NCI-H2107 treated with DMSO at 0.1 percent for 48 hours (cell line): Measurements from ENCODE around the gene NRP1.
A peak's percentile ranks its signal among the peaks of the same experiment; 100 is the strongest.

Experiments used
- DNase-seq: peaks from one replicate; lab custom pipeline; 2025; ENCODE audit not compliant: unreplicated experiment; lab: John Stamatoyannopoulos, UW

Gene NRP1

DNA sequence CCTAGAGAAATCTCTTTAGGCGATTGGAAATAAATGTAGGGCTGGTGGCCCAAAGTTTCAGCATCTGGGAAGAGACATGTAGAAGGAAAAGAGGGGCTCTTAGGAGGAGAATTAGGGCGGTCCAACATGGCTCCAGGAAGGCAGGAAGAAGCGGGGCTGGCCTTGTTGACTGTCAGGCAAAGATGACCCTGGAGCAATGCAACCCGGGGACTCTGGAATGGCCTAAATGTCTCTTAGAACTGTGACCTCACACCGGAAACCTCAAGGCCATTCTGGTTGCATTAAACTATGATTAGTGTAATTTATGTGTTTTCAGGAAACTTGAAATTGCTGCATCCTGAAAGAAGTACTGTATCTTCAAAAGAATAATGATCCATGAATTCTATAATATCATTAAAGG is 66.8 kb downstream of the NRP1 start:
- DNase-seq, result no peak

DNA sequence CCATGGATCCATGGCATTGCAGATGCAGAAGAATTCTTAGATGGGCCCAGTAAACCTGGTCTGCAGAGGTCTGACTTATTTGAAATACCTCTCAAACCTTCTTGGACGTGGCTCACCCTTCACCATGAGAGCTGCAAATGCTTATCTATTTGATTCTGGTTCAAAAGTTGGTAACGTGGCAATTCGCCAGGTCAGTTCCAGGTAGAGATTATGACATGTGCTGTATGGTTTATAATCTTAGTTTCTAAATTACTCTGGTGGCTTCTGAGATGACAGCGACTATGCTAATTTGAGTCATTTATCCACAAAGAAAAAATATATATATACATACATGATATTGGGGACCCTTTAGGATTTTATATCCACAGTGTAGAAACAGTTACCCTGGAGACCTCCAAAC is 68.8 kb downstream of the NRP1 start:
- DNase-seq, result no peak

GRCh38 chr10:33263453-33263852 is 71.0 kb downstream of the NRP1 start:
- DNase-seq, result no peak

- no peak for DNase-seq
Observed at GRCh38 chr10:33262871-33263270, 71.6 kb downstream of the NRP1 start.

GRCh38 chr10:33260403-33261149 is 73.9 kb downstream of the NRP1 start:
- no peak for DNase-seq

GRCh38 chr10:33258967-33259366 is 75.5 kb downstream of the NRP1 start:
- DNase-seq, result peak; percentile 36

DNA sequence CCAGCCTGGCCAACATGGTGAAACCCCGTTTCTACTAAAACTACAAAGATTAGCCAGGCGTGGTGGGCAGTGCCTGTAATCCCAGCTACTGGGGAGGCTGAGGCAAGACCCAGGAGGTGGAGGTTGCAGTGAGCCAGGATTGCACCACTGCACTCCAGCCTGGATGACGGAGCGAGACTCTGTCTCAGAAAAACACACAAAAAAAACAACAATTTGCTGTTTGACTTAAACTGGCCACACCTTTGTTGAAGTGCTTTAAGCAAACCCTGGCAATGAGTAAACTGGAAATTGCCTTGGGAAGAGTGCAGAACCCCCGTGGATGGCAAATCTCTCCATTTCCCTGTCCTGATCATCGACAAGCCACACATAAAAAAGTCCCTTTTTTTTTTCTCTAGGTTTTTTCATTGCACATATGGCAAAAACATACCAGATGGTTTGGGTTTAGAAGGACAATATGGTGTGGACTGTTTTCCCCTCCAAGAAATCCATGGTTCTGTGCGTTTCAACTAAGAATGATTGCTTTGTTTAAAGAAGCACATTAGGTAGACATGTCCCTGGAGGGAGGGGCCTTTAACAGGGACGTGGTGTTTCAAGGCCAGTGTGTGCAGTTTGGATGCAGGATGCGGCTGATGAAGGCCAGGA is 76.9 kb downstream of the NRP1 start:
- DNase-seq, result no peak

DNA sequence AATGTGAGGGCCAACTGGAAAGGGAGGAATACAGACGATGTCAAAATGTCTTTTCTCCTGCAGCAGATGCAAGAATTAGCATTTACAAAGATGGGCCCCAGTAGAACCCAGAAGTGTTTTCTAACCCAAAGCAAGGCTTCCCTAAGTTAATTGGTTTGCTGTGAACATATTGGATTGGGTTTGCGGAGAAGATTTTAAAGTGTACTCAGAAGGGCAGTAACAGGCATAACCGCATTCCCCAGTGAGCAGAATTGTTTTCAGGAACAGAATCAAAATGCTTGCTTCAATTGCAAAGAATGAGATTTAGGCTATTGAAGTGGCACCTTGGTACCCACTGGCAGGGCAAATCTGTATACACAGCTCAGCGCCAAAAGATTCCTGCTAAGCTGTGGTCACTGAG is 78.0 kb downstream of the NRP1 start:
- DNase-seq, result no peak

GRCh38 chr10:33254556-33255160 is 79.8 kb downstream of the NRP1 start:
- DNase-seq, result no peak

- DNase-seq, result no peak
Observed at GRCh38 chr10:33253411-33253810, 81.1 kb downstream of the NRP1 start.

- DNase-seq, result no peak
Observed at GRCh38 chr10:33252794-33253203, 81.7 kb downstream of the NRP1 start.

DNA sequence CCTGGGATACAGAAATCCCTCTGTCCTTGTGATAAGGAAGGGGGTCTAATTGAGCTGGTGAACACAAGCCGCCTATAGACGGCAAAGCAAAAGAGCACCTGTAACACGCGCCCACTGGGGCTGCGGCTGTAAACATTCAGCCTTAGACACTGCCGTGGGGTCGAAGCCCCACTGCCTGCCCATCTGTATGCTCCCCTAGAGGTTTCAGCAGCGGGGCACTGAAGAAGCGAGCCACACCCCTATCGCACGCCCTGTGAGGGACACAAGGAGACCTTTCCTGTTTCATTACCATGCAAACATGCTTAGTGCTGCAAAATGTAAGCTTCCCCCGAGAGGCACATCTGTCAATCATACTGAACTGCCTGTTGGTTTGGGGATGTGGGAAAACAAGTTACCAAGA is 82.1 kb downstream of the NRP1 start:
- no peak for DNase-seq

DNA sequence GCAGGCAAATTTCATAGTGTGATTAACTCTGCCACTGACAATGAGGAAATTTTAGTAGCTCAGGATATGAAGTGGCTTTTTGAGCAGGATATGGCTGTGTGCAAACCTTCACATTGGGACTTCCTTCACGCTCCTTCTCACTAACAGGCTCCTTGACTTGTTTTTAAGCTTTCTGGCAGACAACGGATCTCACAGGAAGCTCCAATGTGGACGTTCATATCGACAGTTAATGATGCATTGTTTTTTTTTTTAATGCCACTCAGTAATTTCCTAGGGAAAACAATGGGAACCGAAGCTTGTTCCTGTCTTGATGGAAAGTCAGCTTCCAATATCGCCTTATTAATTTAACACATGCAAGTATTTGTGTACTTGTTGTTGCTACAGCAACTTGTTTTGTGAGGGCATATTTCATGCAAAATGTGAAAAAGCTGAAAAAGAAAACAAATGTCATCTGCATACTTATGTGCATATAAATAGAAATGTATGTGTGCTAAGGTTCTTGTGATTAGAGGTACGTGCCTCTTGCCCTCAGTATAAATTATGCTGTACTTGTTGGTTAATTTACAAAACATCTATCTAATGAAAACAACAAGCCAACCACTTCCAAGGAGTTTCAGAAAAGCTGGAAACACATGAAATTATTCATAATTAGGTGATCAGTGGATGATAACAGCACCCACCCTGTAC is 84.7 kb downstream of the NRP1 start:
- DNase-seq, result no peak

DNA sequence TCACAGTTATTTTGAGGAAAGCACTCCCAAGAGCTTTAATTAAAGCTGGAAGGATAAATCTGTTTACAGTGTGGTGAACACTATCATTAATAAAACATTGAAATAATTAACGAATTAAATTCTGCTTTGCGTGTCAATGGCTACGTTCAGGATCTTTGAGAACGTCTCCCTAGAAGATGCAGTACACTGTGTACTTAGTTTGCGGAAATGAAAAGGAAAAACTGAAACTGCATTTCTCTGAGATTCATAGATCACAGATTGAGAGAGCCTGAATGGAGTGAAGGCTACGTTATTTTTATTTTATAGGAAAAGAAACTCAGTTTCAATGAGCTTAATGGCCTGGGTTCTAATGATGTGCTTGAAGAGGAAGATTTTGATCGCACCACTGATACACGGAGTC is 85.3 kb downstream of the NRP1 start:
- no peak for DNase-seq

DNA sequence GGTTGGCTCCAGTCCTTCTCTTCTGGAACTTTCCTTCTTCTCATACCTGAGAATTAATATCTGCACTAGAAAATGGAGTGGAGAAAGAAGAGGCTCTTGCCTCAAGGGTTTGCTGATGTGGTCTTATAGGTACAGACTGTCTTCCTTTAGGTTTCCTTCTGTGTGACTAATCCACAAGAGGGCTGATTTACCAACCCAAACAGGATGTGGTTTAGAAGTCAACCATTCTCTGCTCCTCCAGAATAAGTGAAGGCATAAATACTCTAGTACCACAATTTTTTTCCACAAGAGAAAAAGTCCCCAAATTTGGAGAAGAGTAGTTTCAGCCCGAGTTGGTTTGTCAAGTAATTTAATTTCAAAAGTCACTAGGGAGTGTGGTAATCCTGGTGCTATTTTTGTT is 85.8 kb downstream of the NRP1 start:
- no peak for DNase-seq

- no peak for DNase-seq
Observed at GRCh38 chr10:33247221-33247922, 87.1 kb downstream of the NRP1 start.

- DNase-seq, result no peak
Observed at GRCh38 chr10:33245343-33245742, 89.1 kb downstream of the NRP1 start.

DNA sequence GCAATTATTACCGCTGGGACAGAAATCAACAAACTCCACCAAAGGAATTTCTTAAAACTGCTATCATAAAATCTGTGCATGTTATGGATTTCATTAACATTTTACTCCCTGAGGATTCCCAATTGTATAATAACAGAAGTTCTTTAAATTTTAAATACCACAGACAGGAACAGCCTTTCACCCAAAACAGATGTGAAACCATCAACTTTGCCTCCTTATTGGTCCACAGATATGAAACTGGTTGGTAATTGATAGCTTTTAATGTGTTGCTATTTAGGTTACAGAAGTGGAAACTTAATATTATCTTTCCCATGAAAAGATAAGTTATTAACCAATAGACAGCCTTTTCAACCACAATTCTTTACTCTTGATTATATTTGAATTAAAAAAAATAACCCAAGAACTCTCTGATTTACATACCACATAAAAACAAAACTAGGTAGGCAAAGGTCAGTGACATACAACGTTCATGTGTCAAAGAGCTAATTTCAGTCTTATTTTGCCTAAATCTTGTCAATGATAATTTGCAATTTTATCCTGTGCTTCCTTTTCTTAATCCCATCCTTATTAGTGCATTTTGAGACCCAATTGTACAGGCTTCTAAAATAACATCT is 90.0 kb downstream of the NRP1 start:
- DNase-seq, result no peak

DNA sequence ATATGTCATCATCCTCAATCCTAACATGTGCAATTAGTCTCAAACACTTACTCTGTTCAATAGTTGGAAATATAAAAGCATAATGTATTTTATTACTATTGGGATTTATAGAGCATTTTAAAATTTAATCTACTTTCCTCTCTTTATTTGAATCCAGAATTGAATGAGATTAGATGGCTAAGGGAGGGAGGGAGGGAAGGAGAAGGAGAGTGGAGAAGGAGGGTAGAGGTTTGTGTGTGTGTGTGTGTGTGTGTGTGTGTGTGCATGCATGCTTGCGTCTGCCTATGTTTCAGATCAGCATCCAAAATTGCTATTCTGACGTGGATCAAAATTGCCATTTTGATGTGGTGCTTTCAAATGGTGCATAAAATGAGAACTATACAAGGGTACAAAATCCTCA is 90.8 kb downstream of the NRP1 start:
- no peak for DNase-seq

DNA sequence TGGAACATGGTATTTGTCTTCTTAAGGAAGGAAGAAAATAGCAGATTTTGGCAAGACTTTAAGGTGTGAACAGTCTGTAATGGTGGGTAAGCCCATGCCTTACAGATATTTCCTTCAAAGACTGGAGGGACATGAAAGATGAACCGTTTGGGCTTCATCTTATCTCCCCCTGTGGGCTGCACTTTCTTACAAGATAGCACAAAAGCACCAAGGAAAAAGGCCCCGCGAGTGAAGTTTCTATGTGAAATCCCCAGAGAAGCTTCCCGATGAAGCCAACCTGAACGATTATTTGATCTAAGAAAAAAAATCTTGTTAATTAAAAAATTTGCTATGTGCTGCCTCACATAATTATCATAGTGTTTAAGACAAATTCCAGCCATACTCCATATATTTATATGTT is 91.5 kb downstream of the NRP1 start:
- DNase-seq, result no peak

DNA sequence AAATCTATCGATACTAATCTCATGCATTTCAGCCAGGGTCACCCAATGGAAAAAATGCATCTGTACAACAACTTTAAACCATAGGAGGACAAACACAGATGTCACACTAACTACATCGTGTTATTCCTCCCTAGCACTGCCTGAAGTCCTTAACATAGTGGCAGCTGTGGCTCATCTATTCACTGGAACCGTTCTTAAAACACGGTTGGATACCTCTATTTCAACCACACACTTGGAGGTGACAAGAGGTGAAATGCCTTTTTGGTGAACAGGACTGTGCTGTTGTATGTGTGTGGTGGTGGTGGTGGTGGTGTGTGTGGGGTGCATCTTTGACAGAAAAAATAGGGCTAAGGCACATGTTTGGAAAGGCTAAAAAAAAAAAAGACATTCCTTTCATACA is 93.1 kb downstream of the NRP1 start:
- DNase-seq, result no peak
